SK-N-SH treated with all-trans-retinoic acid at 6 μM for 48 hours (cell line): ENCODE measurements around the gene TMC4.

Experiments used
- ARNTL ChIP-seq: fragments of 450-650 bp; formaldehyde crosslinking; IDR thresholded peaks from 2 replicates; pipeline ENCODE4 v1.5.0; 2020; ENCODE audit warnings: low read depth, mild to moderate bottlenecking, moderate library complexity, borderline replicate concordance
- CSDC2 ChIP-seq: fragments of 250-450 bp; sonication (Bioruptor Pico); IDR thresholded peaks from 2 replicates; pipeline ENCODE4 v1.5.0; 2020; ENCODE audit warnings: mild to moderate bottlenecking, moderate library complexity
- GLIS3 ChIP-seq: fragments of 250-450 bp; sonication (Bioruptor Pico); IDR thresholded peaks from 2 replicates; pipeline ENCODE4 v1.5.0; 2020; ENCODE audit warnings: mild to moderate bottlenecking, moderate library complexity
- ISL1 ChIP-seq: fragments of 250-450 bp; sonication (Bioruptor Pico); IDR thresholded peaks from 2 replicates; pipeline ENCODE4 v2.1.2; 2022; ENCODE audit warnings: mild to moderate bottlenecking, moderate library complexity
- PPARA ChIP-seq: fragments of 250-450 bp; sonication (Bioruptor Pico); IDR thresholded peaks from 2 replicates; pipeline ENCODE4 v1.5.0; 2020; ENCODE audit warnings: mild to moderate bottlenecking, borderline replicate concordance
- RARB ChIP-seq: fragments of 250-450 bp; sonication (Bioruptor Pico); IDR thresholded peaks from 2 replicates; pipeline ENCODE4 v1.8.0; 2021; ENCODE audit warnings: mild to moderate bottlenecking, moderate library complexity
- ZFP30 ChIP-seq: fragments of 450-650 bp; formaldehyde crosslinking; IDR thresholded peaks from 2 replicates; pipeline ENCODE4 v1.5.0; 2022; ENCODE audit warnings: mild to moderate bottlenecking, moderate library complexity
- TF ChIP-seq, protein P1 (sequence below): fragments of 250-450 bp; sonication (Bioruptor Pico); IDR thresholded peaks from 2 replicates; pipeline ENCODE4 v1.5.0; 2020; ENCODE audit warnings: mild to moderate bottlenecking, moderate library complexity
- TF ChIP-seq, protein P2 (sequence below): fragments of 250-450 bp; sonication (Bioruptor Pico); IDR thresholded peaks from 2 replicates; pipeline ENCODE4 v1.8.0; 2021; ENCODE audit warnings: low read depth, mild to moderate bottlenecking, moderate library complexity, borderline replicate concordance
- TF ChIP-seq, protein P3 (sequence below): fragments of 250-450 bp; sonication (Bioruptor Pico); IDR thresholded peaks from 2 replicates; pipeline ENCODE4 v1.8.0; 2020; ENCODE audit warnings: mild to moderate bottlenecking, moderate library complexity, borderline replicate concordance

- TF ChIP-seq, protein P1, sequence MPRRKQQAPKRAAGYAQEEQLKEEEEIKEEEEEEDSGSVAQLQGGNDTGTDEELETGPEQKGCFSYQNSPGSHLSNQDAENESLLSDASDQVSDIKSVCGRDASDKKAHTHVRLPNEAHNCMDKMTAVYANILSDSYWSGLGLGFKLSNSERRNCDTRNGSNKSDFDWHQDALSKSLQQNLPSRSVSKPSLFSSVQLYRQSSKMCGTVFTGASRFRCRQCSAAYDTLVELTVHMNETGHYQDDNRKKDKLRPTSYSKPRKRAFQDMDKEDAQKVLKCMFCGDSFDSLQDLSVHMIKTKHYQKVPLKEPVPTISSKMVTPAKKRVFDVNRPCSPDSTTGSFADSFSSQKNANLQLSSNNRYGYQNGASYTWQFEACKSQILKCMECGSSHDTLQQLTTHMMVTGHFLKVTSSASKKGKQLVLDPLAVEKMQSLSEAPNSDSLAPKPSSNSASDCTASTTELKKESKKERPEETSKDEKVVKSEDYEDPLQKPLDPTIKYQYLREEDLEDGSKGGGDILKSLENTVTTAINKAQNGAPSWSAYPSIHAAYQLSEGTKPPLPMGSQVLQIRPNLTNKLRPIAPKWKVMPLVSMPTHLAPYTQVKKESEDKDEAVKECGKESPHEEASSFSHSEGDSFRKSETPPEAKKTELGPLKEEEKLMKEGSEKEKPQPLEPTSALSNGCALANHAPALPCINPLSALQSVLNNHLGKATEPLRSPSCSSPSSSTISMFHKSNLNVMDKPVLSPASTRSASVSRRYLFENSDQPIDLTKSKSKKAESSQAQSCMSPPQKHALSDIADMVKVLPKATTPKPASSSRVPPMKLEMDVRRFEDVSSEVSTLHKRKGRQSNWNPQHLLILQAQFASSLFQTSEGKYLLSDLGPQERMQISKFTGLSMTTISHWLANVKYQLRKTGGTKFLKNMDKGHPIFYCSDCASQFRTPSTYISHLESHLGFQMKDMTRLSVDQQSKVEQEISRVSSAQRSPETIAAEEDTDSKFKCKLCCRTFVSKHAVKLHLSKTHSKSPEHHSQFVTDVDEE, result no peak
- no peak for TF ChIP-seq RARB
- TF ChIP-seq PPARA (CRISPR knock-in tag), result no peak
- TF ChIP-seq, protein P2, sequence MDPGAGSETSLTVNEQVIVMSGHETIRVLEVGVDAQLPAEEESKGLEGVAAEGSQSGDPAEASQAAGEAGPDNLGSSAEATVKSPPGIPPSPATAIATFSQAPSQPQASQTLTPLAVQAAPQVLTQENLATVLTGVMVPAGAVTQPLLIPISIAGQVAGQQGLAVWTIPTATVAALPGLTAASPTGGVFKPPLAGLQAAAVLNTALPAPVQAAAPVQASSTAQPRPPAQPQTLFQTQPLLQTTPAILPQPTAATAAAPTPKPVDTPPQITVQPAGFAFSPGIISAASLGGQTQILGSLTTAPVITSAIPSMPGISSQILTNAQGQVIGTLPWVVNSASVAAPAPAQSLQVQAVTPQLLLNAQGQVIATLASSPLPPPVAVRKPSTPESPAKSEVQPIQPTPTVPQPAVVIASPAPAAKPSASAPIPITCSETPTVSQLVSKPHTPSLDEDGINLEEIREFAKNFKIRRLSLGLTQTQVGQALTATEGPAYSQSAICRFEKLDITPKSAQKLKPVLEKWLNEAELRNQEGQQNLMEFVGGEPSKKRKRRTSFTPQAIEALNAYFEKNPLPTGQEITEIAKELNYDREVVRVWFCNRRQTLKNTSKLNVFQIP (CRISPR knock-in tag), result no peak
- TF ChIP-seq ZFP30 (CRISPR knock-in tag), result no peak
- TF ChIP-seq ARNTL (CRISPR knock-in tag), result no peak
- no peak for TF ChIP-seq GLIS3 (CRISPR knock-in tag)
- no peak for TF ChIP-seq ISL1
- no peak for TF ChIP-seq CSDC2 (CRISPR knock-in tag)
- TF ChIP-seq, protein P3, sequence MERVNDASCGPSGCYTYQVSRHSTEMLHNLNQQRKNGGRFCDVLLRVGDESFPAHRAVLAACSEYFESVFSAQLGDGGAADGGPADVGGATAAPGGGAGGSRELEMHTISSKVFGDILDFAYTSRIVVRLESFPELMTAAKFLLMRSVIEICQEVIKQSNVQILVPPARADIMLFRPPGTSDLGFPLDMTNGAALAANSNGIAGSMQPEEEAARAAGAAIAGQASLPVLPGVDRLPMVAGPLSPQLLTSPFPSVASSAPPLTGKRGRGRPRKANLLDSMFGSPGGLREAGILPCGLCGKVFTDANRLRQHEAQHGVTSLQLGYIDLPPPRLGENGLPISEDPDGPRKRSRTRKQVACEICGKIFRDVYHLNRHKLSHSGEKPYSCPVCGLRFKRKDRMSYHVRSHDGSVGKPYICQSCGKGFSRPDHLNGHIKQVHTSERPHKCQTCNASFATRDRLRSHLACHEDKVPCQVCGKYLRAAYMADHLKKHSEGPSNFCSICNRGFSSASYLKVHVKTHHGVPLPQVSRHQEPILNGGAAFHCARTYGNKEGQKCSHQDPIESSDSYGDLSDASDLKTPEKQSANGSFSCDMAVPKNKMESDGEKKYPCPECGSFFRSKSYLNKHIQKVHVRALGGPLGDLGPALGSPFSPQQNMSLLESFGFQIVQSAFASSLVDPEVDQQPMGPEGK (CRISPR knock-in tag), result no peak
These were observed 48.6 kb downstream of the TMC4 start for GRCh38 chr19:54124393-54124792.
